Kidney (tissue), 14 donors: ENCODE results near the gene UBXN6. TPM values are rescaled to one million over a fixed set of nuclear protein-coding genes. Genes with fewer than 3 reads are reported as not detected.

ENCODE experiments used
- DNase-seq, 5 donors: peaks; one replicate each; pipeline ENCODE4 v3.0.0-alpha.2; 2013 to 2020
- FAIRE-seq: peaks from 2 replicates; lab custom pipeline; 2012; peaks lifted over from hg19 to GRCh38; lab: Jason Lieb, UNC
- H3K27ac ChIP-seq, 2 donors: one replicate each; pipeline ENCODE4 v1.7.0; 2013; ENCODE audit warnings: low read depth in 2 of 2, low read length in 2 of 2, inconsistent platforms in 1 of 2
- H3K27me3 ChIP-seq: one replicate; pipeline ENCODE4 v1.7.1; 2013; ENCODE audit warnings: low read length, inconsistent platforms; ENCODE audit not compliant: control insufficient read depth, insufficient read depth
- H3K36me3 ChIP-seq, 3 donors: one replicate each; pipeline versions ENCODE4 v1.7.0 to v1.7.1; 2013; ENCODE audit warnings: low read length in 3 of 3, control low read depth in 1 of 3, inconsistent platforms in 1 of 3; ENCODE audit not compliant: insufficient read depth in 3 of 3, control insufficient read depth in 2 of 3
- H3K4me1 ChIP-seq, 3 donors: one replicate each; pipeline versions ENCODE4 v1.7.0 to v1.7.1; 2013; ENCODE audit warnings: low read length in 3 of 3, inconsistent platforms in 1 of 3, low read depth in 1 of 3; ENCODE audit not compliant: control insufficient read depth in 2 of 3, insufficient read depth in 2 of 3
- H3K4me3 ChIP-seq, 3 donors: one replicate each; pipeline versions ENCODE4 v1.7.0 to v1.8.1; 2013; ENCODE audit warnings: low read length in 3 of 3, control low read depth in 1 of 3, inconsistent platforms in 1 of 3
- H3K9ac ChIP-seq, 3 donors: one replicate each; pipeline versions ENCODE4 v1.7.0 to v1.7.1; 2013; ENCODE audit warnings: low read length in 3 of 3, control low read depth in 1 of 3, inconsistent platforms in 1 of 3
- H3K9me3 ChIP-seq, 3 donors: one replicate each; pipeline versions ENCODE4 v1.7.0 to v1.7.1; 2013; ENCODE audit warnings: low read length in 3 of 3, control low read depth in 1 of 3, inconsistent platforms in 1 of 3; ENCODE audit not compliant: control insufficient read depth in 2 of 3, insufficient read depth in 1 of 3
- intact Hi-C: fragments of 100-400 bp; cut with DNase I; formaldehyde crosslinking; loops from one replicate; pipeline ENCODE4 v1.11.1; 2022
- polyA plus RNA-seq: library from polyadenylated mRNA; stranded (reverse); fragments of 350-450 nt; fragmentation: Illumina TruSeq; extraction: RNeasy Lipid Tissue Mini Kit (QIAGEN cat#74804); gene quantifications from one replicate; pipeline ENCODE4 v1.2.3, GENCODE V29; 2014; ENCODE audit warnings: low read depth, low replicate concordance; ENCODE audit not compliant: insufficient read depth
- total RNA-seq: library from RNA; stranded (reverse); fragmentation: NEBNext Ultra II Directional; extraction: Animal tissue kit (Norgen Biotek cat#: 25700); gene quantifications from one replicate; pipeline ENCODE4 v1.2.1, GENCODE V29; 2021
- TF ChIP-seq, protein P1 (sequence below): IDR thresholded peaks from 3 replicates; pipeline ENCODE4 v1.5.1; 2012; ENCODE audit warnings: mild to moderate bottlenecking, moderate library complexity, borderline replicate concordance; ENCODE audit not compliant: insufficient read depth; ENCODE audit errors: extremely low read depth
- donor health status: control.
- donor health status: control.
- donor health status: control.
- donor health status: control.
- donor health status: control.
- donor health status: DM: yes; HTN: yes; CAD: no.
- donor health status: Normal renal cell carcinoma (clear cell type).

Gene UBXN6
- total and polyA plus RNA-seq, 2 donors from 2014 or later = 110 to 177 TPM

DNA sequence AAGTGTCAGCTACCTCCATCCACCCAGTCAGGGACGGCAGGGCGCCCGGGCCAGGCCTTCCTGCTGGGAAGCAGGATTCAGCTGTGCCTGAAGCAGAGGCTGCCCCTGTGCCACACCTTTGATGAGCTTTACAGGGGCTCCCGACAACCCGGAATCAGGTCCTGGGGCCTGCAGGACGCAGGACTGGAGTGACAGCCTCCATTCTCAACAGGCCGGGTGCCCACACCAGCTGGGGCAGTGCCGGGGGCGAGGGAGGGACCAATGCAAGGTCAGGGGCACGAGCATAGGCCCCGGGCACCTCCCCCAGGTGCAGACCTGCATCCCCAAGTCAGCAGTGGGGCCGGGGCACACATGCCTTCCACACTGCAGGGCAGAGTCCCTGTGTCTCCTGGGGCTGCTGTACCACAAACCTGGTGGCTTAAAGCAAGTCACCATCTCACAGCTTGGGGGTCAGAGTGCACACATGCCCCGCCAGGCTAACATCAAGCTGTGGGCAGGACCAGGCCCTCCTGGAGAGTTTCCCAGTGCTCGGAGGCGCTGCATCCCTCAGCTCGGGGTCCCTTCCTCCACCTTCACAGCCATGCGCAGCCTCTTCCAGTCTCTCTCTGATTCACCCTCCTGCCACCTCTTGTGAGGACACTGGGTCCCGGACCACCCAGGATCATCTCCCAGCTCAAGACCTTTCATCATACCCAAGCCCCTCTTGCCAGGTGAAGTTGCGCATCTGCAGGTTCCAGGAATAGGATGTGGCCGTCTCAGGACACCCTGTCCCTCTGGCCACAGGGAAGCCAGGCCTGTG, 13.4 kb downstream of the UBXN6 start:
- DNase-seq = no peak
- FAIRE-seq = no peak
- Histone ChIP-seq H3K36me3 (peaks cover 0 to 34% (median 8%) of the 10 kb centered on the region in 3 donors), H3K9me3 (no peaks in the 10 kb centered on the region), H3K27me3 (no peaks in the 10 kb centered on the region), H3K4me3 (no peak overlapping the region), H3K4me1 (no peaks in the 10 kb centered on the region), H3K27ac (no peak overlapping the region), H3K9ac (no peak overlapping the region)
- intact Hi-C loops = no loop called here
- TF ChIP-seq, protein P1, sequence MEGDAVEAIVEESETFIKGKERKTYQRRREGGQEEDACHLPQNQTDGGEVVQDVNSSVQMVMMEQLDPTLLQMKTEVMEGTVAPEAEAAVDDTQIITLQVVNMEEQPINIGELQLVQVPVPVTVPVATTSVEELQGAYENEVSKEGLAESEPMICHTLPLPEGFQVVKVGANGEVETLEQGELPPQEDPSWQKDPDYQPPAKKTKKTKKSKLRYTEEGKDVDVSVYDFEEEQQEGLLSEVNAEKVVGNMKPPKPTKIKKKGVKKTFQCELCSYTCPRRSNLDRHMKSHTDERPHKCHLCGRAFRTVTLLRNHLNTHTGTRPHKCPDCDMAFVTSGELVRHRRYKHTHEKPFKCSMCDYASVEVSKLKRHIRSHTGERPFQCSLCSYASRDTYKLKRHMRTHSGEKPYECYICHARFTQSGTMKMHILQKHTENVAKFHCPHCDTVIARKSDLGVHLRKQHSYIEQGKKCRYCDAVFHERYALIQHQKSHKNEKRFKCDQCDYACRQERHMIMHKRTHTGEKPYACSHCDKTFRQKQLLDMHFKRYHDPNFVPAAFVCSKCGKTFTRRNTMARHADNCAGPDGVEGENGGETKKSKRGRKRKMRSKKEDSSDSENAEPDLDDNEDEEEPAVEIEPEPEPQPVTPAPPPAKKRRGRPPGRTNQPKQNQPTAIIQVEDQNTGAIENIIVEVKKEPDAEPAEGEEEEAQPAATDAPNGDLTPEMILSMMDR = no peak

DNA sequence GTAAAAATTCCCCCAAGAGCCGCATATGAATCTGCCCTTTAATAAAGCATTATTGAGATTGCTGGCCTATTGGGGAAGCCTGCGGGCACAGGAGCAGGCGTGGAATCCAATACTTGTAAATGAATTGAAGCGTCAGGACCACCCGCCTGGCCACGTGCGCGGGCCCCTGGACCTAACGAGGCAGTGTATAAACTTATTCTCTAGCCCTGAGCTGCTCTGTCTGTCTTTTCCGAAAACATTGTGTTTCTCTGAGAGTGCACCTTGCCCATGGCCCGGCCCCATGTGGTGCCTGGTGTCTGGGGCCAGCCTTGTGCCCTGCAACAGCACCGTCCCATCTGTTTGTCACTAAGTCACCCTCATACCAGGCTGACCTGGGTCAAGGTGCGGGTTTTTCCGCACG, 14.4 kb downstream of the UBXN6 start:
- TF ChIP-seq, protein P1 = no peak
- no peaks in the 10 kb centered on the region for H3K9me3 ChIP-seq
- no peak overlapping the region for H3K4me3 ChIP-seq
- no peak overlapping the region for H3K27ac ChIP-seq
- no peaks in the 10 kb centered on the region for H3K27me3 ChIP-seq
- no peaks in the 10 kb centered on the region for H3K4me1 ChIP-seq
- intact Hi-C loops = no loop called here
- FAIRE-seq (no peak), DNase-seq (no peak)
- H3K36me3 ChIP-seq = peaks cover 0 to 25% (median 4%) of the 10 kb centered on the region in 3 donors
- no peak overlapping the region for H3K9ac ChIP-seq

DNA sequence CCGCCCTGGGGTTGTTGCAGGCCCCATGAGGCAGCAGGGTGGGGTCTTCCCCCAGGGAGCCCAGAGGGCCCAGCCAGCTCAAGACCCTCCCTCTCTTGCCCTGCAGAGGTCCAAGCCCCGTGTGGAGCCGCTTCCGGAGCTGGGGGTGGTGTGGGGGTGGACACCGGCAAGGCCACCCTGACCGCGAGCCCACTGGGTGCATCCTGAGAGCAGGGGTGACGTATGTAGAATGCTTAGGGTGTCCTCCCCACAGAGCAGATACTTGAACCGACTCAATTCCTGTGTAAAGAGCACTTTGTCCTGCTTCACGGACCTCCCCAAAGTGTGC, 14.8 kb downstream of the UBXN6 start:
- Histone ChIP-seq H3K36me3 (peaks cover 0 to 24% (median 4%) of the 10 kb centered on the region in 3 donors), H3K4me3 (no peak overlapping the region)
- DNase-seq = no peak

More for the DNA sequence above, 14.8 kb downstream of the UBXN6 start:
- intact Hi-C loops = no loop called here
- no peak for FAIRE-seq
- H3K4me1 ChIP-seq = no peaks in the 10 kb centered on the region
- no peak overlapping the region for H3K9ac ChIP-seq
- H3K9me3 ChIP-seq = no peaks in the 10 kb centered on the region
- H3K27me3 ChIP-seq = no peaks in the 10 kb centered on the region
- TF ChIP-seq, protein P1 = no peak
- no peak overlapping the region for H3K27ac ChIP-seq
